Measurements from ENCODE around the gene HUS1.

HUS1 gene

GRCh38 chr7:47915616-47915976 lies 63.8 kb downstream of the HUS1 start:
- no peak for DNase-seq

GRCh38 chr7:47914717-47915615 lies 64.4 kb downstream of the HUS1 start:
- DNase-seq: no peak

All from NCI-H82 (cell line).